ENCODE data around the gene GBF1.

GBF1 gene

GRCh38 chr10:102413806-102414561 is 168.7 kb downstream of the GBF1 start:
- H3K36me3 ChIP-seq: no peaks in the 10 kb centered on the region; the same call in 1 of the 2 replicates
- no peaks in the 10 kb centered on the region for H3K9me3 ChIP-seq
- TF ChIP-seq CTCF (IDR thresholded peaks at IDR 0.05; ENCODE audit: low read depth, low read length): no peak
- no peak overlapping the region for H3K4me3 ChIP-seq (ENCODE audit: low read depth, low read length)
- peaks cover 18% of the 10 kb centered on the region for H3K4me1 ChIP-seq
- no peaks in the 10 kb centered on the region for H3K27me3 ChIP-seq
- no peak for DNase-seq

GRCh38 chr10:102414749-102415148 is 169.4 kb downstream of the GBF1 start:
- TF ChIP-seq CTCF (IDR thresholded peaks at IDR 0.05; ENCODE audit: low read depth, low read length): no peak
- DNase-seq: no peak
- Histone ChIP-seq H3K4me1 (peaks cover 18% of the 10 kb centered on the region), H3K4me3 (ENCODE audit: low read depth, low read length) (no peak overlapping the region), H3K9me3 (no peaks in the 10 kb centered on the region), H3K36me3 (no peaks in the 10 kb centered on the region; the same call in 1 of the 2 replicates), H3K27me3 (no peaks in the 10 kb centered on the region)

GRCh38 chr10:102416283-102416682 is 171.0 kb downstream of the GBF1 start:
- no peaks in the 10 kb centered on the region for H3K27me3 ChIP-seq
- H3K9me3 ChIP-seq: no peaks in the 10 kb centered on the region
- H3K4me1 ChIP-seq: peaks cover 15% of the 10 kb centered on the region
- H3K36me3 ChIP-seq: no peaks in the 10 kb centered on the region; the same call in 1 of the 2 replicates
- DNase-seq: no peak
- no peak overlapping the region for H3K4me3 ChIP-seq (ENCODE audit: low read depth, low read length)
- no peak for TF ChIP-seq CTCF (IDR thresholded peaks at IDR 0.05; ENCODE audit: low read depth, low read length)

- TF ChIP-seq CTCF (IDR thresholded peaks at IDR 0.05; ENCODE audit: low read depth, low read length): no peak
- Histone ChIP-seq H3K4me1 (peaks cover 11% of the 10 kb centered on the region), H3K36me3 (no peaks in the 10 kb centered on the region; the same call in 1 of the 2 replicates), H3K27me3 (no peaks in the 10 kb centered on the region), H3K4me3 (ENCODE audit: low read depth, low read length) (no peak overlapping the region), H3K9me3 (no peaks in the 10 kb centered on the region)
- DNase-seq: no peak
Measured at GRCh38 chr10:102416695-102417094, 171.4 kb downstream of the GBF1 start.

- peaks cover 10% of the 10 kb centered on the region for H3K36me3 ChIP-seq
- peak; percentile 85 for DNase-seq
- no peak for TF ChIP-seq CTCF (IDR thresholded peaks at IDR 0.05; ENCODE audit: low read depth, low read length)
- peak within 1 kb of the TSS; percentile 92 for H3K4me3 ChIP-seq (ENCODE audit: low read depth, low read length)
- H3K27me3 ChIP-seq: no peaks in the 10 kb centered on the region
- H3K4me1 ChIP-seq: peaks cover 4% of the 10 kb centered on the region
- no peaks in the 10 kb centered on the region for H3K9me3 ChIP-seq
Measured at GRCh38 chr10:102418622-102419268, 173.4 kb downstream of the GBF1 start, which contains the start of gene PSD. PSD (minus strand) TSS chr10:102418785; CDS start chr10:102417038, 1,747 bp downstream.
